HFF-Myc (cell line): ENCODE data around the gene HCFC1R1.

Experiments
- DNase-seq: peaks from one replicate; pipeline ENCODE4 v3.0.0-alpha.2; 2011; ENCODE audit warnings: low read depth; ENCODE audit errors: extremely low read depth
- H3K4me3 ChIP-seq: replicated peaks from 2 replicates; pipeline ENCODE4 v1.5.1; 2011; ENCODE audit warnings: low read depth, mild to moderate bottlenecking, control low read depth, low read length
- TF ChIP-seq, protein P1 (sequence below): IDR thresholded peaks from 2 replicates; pipeline ENCODE4 v1.5.1; 2012; ENCODE audit warnings: mild to moderate bottlenecking, low read depth, low read length, control low read depth; ENCODE audit errors: missing control alignments

Gene HCFC1R1

DNA sequence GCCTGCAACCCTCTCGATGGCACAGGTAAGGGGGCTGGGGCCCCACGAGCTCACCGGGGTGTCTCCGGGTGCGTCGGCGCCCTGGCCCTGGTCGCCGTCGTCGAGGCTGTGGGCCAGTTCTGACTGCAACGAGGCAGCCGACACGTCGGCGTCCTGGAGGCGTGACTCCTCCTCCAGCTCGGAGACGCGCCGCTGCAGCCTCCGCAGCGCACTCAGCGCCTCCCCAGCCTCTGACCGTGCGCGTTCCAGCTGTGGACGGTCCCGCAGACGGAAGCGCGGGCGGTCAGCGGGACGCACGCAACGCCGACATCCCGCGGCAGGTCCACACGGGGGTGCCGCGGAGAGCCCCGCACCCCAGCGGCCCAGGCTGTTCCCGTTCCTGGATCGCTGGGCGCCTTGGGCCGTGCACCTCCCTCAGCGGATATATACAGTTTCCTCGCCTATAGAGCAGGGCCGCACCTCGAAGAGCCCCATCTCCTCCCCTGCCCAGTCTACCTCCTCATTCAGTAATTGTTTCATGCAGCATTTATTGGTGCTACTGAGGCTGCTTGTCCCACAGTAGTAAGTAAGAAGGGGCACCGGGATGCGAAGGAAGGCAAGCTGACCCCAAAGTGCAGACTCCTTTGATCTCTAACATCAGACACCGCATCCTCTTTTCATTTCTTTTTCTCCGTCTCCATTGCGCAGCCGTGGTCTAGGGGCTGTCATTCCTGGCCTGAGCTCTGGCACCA is 5.9 kb upstream of the HCFC1R1 start:
- no peak overlapping the region for H3K4me3 ChIP-seq
- DNase-seq: no peak
- TF ChIP-seq, protein P1, sequence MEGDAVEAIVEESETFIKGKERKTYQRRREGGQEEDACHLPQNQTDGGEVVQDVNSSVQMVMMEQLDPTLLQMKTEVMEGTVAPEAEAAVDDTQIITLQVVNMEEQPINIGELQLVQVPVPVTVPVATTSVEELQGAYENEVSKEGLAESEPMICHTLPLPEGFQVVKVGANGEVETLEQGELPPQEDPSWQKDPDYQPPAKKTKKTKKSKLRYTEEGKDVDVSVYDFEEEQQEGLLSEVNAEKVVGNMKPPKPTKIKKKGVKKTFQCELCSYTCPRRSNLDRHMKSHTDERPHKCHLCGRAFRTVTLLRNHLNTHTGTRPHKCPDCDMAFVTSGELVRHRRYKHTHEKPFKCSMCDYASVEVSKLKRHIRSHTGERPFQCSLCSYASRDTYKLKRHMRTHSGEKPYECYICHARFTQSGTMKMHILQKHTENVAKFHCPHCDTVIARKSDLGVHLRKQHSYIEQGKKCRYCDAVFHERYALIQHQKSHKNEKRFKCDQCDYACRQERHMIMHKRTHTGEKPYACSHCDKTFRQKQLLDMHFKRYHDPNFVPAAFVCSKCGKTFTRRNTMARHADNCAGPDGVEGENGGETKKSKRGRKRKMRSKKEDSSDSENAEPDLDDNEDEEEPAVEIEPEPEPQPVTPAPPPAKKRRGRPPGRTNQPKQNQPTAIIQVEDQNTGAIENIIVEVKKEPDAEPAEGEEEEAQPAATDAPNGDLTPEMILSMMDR: no peak

DNA sequence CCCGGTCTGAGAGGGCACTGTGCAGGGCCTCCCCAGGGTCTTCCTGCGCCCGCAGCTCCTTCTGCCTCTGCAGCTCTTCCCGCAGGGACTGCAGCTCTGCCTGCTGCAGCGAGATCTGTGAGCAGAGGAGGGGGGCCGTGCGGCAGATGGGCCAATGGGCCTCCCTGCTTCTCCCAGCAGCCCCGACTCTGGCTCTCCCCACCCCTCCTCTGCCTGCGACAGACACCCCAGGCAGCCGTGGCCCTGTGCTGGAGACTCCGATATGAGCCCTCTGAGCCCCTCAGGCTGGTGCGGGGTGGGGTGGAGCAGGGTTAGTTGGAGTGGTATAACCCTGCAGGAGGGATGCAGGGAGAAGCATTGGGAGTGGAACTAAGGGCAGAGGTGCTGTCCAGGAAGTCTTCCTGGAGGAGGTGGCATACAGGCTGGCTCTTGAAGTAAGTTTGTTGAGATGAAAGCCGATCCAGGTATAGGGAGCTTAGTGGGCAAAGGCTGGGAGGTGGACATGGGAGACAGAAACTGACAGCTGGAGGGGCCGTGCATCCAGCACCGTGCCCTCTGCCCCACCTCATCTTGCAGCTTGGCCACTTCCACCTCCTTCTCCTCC is 5.1 kb upstream of the HCFC1R1 start:
- no peak overlapping the region for H3K4me3 ChIP-seq

DNA sequence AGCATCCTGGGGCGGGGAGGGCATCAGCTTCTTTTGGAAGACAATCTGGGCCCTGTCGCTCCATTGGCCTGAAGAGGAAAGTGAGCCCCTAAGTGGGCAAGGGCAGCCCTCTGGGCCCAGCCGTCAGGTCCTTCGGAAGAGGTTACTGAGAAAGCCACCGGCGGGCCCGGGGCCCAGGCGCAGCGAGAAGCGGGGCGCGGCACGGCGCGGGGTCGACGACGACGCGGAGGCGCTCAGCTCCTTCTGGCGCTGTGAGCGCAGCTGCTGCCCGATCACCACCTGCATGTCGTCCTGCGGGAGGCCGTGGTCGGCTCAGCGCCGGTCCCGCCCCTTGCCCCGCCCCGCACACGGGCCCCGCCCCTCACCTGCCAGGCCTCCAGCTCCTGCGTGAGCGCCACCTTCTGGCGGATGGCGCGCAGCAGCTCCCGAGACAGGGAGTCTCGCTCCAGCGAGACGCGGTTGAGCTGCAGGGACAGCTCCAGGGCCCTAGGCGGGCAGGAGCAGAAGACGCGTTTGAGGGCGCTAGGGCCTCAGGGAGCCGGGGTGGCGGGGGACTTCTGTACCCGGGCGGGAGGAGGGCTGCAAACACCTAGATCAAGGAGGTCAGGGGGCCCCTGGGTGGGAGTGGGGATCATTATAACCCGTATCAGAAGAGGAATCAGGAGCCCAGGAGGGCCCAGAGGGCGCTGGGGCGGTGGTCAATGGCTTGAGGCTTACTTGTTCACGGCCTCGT is 4.4 kb upstream of the HCFC1R1 start:
- DNase-seq: peak; percentile 17
- TF ChIP-seq, protein P1: peak; percentile 64
- H3K4me3 ChIP-seq: no peak overlapping the region

More for the DNA sequence above, 5.1 kb upstream of the HCFC1R1 start:
- no peak for DNase-seq
- TF ChIP-seq, protein P1: no peak

DNA sequence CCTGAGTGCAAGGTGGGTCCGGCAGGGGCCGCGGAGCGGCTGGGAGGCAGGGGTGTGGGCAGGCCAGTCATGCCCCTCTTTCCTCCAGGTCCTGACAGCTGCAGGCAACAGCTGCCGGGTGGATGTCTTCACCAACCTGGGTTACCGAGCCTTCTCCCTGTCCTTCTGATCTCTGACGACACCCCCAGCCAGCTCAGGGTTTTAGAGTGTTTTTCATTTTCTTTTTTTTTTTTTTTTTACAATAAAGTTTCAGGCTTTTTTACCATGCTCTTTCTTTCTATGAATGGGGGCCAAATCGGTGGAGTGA is 3.7 kb upstream of the HCFC1R1 start:
- no peak overlapping the region for H3K4me3 ChIP-seq
- DNase-seq: no peak
- TF ChIP-seq, protein P1: no peak

DNA sequence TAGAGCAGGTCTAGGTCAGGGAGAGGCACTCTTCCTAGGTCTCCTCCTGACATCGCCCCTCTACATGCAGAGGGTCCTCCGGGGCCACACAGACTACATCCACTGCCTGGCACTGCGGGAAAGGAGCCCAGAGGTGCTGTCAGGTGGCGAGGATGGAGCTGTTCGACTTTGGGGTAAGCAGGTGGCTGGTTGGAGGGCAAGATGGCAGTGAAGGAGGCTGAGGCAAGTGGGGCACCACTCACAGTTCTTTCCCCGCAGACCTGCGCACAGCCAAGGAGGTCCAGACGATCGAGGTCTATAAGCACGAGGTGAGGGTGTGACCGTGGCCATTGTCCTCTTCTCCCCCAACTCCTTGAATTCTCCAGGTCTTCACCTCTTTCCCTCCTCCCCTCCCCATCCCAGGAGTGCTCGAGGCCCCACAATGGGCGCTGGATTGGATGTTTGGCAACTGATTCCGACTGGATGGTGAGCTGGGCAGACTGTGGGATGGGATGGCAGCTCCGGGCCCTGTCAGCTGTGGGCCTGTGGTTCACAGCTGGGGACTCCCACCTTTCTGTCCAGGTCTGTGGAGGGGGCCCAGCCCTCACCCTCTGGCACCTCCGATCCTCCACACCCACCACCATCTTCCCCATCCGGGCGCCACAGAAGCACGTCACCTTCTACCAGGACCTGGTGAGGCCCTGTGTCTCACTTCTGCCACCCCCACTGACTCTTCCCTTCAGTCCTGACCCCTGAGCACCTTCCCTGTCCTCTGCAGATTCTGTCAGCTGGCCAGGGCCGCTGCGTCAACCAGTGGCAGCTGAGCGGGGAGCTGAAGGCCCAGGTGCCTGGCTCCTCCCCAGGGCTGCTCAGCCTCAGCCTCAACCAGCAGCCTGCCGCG is 3.1 kb upstream of the HCFC1R1 start:
- H3K4me3 ChIP-seq: no peak overlapping the region
- TF ChIP-seq, protein P1: no peak
- no peak for DNase-seq

DNA sequence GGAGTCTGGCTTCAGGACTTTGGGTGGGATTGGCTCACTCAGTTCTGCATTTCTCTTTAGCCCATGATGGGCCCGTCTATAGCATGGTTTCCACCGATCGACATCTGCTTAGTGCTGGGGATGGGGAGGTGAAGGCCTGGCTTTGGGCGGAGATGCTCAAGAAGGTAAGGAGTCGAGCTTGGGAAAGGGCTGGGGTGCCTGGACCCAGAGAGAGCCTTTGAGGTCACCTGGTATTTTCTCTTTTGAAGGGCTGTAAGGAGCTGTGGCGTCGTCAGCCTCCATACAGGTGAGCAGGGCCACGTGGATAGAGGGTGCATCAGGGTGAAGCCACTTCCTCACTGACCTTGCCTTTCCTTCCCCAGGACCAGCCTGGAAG is 2.2 kb upstream of the HCFC1R1 start:
- no peak overlapping the region for H3K4me3 ChIP-seq
- TF ChIP-seq, protein P1: no peak
- DNase-seq: no peak
